Lung (tissue), 12 donors: Measurements from ENCODE around the gene KIF26B. TPM values are rescaled to one million over a fixed set of nuclear protein-coding genes. Genes with fewer than 3 reads are reported as not detected.

Experiments used
- ATAC-seq: fragments of 200-7000 bp; cut with Tn5 transposase; one replicate; pipeline ENCODE4 v1.9.1; 2020; ENCODE audit warnings: moderate number of reproducible peaks; ENCODE audit not compliant: insufficient read depth, low FRiP score
- DNase-seq, 3 donors: peaks; one replicate each; pipeline ENCODE4 v3.0.0-alpha.2; 2013 to 2017
- H3K27ac ChIP-seq, 2 donors: one replicate each; pipeline ENCODE4 v1.5.1; 2013; ENCODE audit warnings: mild to moderate bottlenecking in 2 of 2, moderate library complexity in 2 of 2, control low read depth in 1 of 2, inconsistent platforms in 1 of 2, low read depth in 1 of 2, low read length in 1 of 2
- H3K27me3 ChIP-seq, 3 donors: one replicate each; pipeline ENCODE4 v1.5.1; 2013; ENCODE audit warnings: low read length in 2 of 3; ENCODE audit not compliant: control insufficient read depth in 3 of 3, insufficient read depth in 3 of 3
- H3K36me3 ChIP-seq, 4 donors: one replicate each; pipeline ENCODE4 v1.5.1; 2013; ENCODE audit warnings: low read length in 4 of 4, mild to moderate bottlenecking in 1 of 4, moderate library complexity in 1 of 4; ENCODE audit not compliant: control insufficient read depth in 4 of 4, insufficient read depth in 4 of 4
- H3K4me1 ChIP-seq, 5 donors: one replicate each; pipeline ENCODE4 v1.5.1; 2013; ENCODE audit warnings: low read length in 5 of 5, mild to moderate bottlenecking in 2 of 5, moderate library complexity in 1 of 5; ENCODE audit not compliant: control insufficient read depth in 5 of 5, insufficient read depth in 5 of 5
- H3K4me3 ChIP-seq: one replicate; pipeline ENCODE4 v1.5.1; 2013; ENCODE audit warnings: mild to moderate bottlenecking, control low read depth, moderate library complexity
- H3K9ac ChIP-seq, 2 donors: one replicate each; pipeline ENCODE4 v1.5.1; 2013; ENCODE audit warnings: low read length in 2 of 2, control low read depth in 1 of 2; ENCODE audit not compliant: insufficient read depth in 1 of 2
- H3K9me3 ChIP-seq, 4 donors: one replicate each; pipeline ENCODE4 v1.5.1; 2013; ENCODE audit warnings: low read length in 3 of 4, mild to moderate bottlenecking in 1 of 4, moderate library complexity in 1 of 4; ENCODE audit not compliant: control insufficient read depth in 4 of 4, insufficient read depth in 3 of 4
- WGBS, 2 donors: extraction: QIAGEN DNeasy Blood & Tissue Kit; methylation state at CpG; one replicate each; pipeline ENCODE4 v1.1.7; 2013; 5-methylcytosine and 5-hydroxymethylcytosine counted together
- polyA plus RNA-seq, 2 donors: library from polyadenylated mRNA; stranded (reverse); fragments of 200-250 nt; gene quantifications; one replicate each; pipeline ENCODE4 v1.2.1, GENCODE V29; 2013
- total RNA-seq, 2 donors: library from RNA; depleted of rRNA in 1 of 2; stranded (reverse); fragments of >200 nt in 1 of 2; gene quantifications; one replicate each; pipeline ENCODE4 v1.2.1, GENCODE V29; 2014 to 2021
- TF ChIP-seq, protein P1 (sequence below): IDR thresholded peaks from 2 replicates; pipeline ENCODE4 v1.5.1; 2012; ENCODE audit warnings: mild to moderate bottlenecking; ENCODE audit errors: control extremely low read depth, extremely low read depth
- donor health status: control.
- donor health status: control.
- donor health status: Bipolar disorder and iron deficiency.
- donor health status: healthy.
- donor health status: DM: yes; HTN: yes; CAD: no.

The KIF26B gene
- total and polyA plus RNA-seq, 4 donors = 0.61 to 6.7 (median 2.2) TPM

DNA sequence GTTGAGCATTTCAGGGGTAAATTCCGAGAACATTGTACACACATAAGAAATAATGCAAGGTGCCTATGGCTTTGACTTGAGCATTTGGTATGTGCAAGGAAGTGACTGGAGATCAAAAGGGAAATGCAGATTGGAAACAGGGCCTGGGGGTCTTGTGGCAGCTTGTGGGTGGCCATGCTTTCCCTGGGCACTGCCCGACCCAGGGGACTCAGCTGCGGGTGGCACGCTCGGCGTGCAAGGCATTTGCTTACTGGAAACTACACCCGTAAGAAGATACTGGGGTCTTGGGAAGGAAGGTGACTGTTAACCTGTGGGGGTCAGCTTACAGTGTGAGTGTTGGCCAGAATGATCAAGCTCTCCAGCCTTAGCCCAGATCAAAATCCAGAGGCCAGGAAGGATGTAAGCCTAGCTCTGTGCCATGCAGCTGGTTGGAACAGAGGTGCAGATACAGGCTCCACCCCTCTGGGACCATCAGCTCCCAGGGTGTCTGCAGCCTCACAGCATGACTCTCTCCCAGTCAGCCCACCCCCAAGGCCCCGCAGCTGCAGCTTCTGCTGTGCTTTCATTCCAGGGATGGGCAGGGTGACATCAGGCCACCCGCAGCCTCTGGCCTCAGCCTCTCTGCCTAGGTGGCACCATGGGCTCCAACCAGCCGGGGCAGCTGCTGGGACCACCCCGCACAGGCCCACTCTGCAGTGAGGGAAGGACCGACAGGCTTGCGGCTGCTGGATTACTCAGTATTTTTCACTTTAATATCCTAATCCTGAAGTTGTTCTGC is 55.1 kb downstream of the KIF26B start:
- DNase-seq (no peak), ATAC-seq (no peak)
- peaks cover 2 to 16% (median 13%) of the 10 kb centered on the region in 4 donors for H3K9me3 ChIP-seq
- H3K27me3 ChIP-seq = no peaks in the 10 kb centered on the region
- peaks cover 0 to 4% (median 0%) of the 10 kb centered on the region in 4 donors for H3K36me3 ChIP-seq
- TF ChIP-seq, protein P1, sequence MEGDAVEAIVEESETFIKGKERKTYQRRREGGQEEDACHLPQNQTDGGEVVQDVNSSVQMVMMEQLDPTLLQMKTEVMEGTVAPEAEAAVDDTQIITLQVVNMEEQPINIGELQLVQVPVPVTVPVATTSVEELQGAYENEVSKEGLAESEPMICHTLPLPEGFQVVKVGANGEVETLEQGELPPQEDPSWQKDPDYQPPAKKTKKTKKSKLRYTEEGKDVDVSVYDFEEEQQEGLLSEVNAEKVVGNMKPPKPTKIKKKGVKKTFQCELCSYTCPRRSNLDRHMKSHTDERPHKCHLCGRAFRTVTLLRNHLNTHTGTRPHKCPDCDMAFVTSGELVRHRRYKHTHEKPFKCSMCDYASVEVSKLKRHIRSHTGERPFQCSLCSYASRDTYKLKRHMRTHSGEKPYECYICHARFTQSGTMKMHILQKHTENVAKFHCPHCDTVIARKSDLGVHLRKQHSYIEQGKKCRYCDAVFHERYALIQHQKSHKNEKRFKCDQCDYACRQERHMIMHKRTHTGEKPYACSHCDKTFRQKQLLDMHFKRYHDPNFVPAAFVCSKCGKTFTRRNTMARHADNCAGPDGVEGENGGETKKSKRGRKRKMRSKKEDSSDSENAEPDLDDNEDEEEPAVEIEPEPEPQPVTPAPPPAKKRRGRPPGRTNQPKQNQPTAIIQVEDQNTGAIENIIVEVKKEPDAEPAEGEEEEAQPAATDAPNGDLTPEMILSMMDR = no peak
- no peaks in the 10 kb centered on the region for H3K4me1 ChIP-seq
- H3K4me3 ChIP-seq = no peak overlapping the region
- no peak overlapping the region for H3K9ac ChIP-seq
- 96 to 98% methylated on average over 13 of the region's 13 CpGs for WGBS, 2 donors
- H3K27ac ChIP-seq = no peak overlapping the region

DNA sequence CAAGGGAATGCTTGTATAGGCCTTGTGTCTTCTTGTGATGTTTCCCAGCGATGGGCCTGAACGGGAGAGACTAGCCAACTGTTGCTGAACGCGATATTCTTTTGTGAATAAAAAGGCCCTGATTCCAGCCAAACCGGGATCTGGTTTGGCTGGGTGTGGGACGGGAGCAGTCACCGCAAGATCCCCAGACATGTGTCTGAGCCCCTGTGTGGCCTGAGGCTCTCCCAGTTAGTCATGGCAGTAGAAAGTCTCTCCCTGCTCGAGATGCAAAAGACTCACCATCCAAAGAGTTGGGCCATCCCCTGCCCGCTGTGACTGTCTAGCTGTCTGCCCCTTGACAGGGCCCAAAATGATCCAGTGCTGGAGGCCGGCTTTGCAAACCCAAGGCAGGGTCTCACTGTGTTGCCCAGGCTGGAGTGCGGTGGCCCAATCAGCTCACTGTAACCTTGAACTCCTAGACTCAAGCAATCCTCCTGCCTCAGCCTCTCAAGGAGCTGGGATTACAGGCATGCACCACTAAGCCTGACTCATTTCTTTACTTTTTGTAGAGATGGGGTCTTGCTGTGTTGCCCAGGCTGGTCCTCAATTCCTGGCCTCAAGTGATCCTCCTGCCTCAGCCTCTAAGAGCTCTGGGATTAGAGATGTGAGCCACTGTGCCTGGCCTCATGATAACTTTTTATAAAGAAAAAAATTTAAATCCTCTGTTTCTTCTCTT is 56.4 kb downstream of the KIF26B start:
- DNase-seq (no peak), ATAC-seq (no peak)
- TF ChIP-seq, protein P1 = no peak
- peaks cover 2 to 14% (median 12%) of the 10 kb centered on the region in 4 donors for H3K9me3 ChIP-seq
- peaks cover 0 to 4% (median 0%) of the 10 kb centered on the region in 4 donors for H3K36me3 ChIP-seq
- H3K27me3 ChIP-seq = no peaks in the 10 kb centered on the region
- H3K27ac ChIP-seq = no peak overlapping the region
- no peak overlapping the region for H3K4me3 ChIP-seq
- no peaks in the 10 kb centered on the region for H3K4me1 ChIP-seq
- 88 to 89% methylated on average over 11 of the region's 11 CpGs for WGBS, 2 donors
- no peak overlapping the region for H3K9ac ChIP-seq

DNA sequence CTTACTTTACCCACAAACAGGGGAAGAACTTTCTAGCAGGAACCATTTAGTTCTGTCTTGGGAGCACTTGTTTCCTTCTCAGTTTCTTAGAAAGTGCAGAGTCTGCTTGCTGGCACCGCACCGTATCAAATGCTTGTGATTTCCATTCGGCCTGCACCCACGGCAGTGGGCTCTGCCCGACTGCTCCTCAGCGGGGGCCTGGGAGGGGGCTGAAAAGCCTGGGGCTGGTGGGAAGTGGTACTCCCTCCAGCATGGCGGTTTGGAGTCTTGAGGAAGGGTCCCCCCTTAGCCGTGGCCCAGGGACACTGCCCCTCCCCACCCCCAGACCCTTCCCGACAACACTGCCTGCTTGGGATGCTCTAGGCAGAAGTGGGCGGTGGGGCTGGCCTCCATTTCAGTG is 57.0 kb downstream of the KIF26B start:
- DNase-seq (no peak), ATAC-seq (no peak)
- Histone ChIP-seq H3K4me1 (no peaks in the 10 kb centered on the region), H3K36me3 (peaks cover 0 to 4% (median 0%) of the 10 kb centered on the region in 4 donors), H3K27me3 (no peaks in the 10 kb centered on the region), H3K27ac (no peak overlapping the region), H3K9ac (no peak overlapping the region), H3K4me3 (no peak overlapping the region), H3K9me3 (peaks cover 2 to 12% (median 7%) of the 10 kb centered on the region in 4 donors)
- WGBS, 2 donors = 94 to 96% methylated on average over 10 of the region's 10 CpGs
- TF ChIP-seq, protein P1 = no peak
